Mesenteric fat pad (tissue), 1 donor: ENCODE measurements around the gene DBX2. TPM values are rescaled to one million over a fixed set of nuclear protein-coding genes. Genes with fewer than 3 reads are reported as not detected.
"Not testable (repeated sequence)": the region's sequence is repeated elsewhere in the genome, so short reads cannot be mapped to it uniquely, and the experiment has no call there.

Source experiments
- DNase-seq: peaks from one replicate; pipeline ENCODE4 v3.0.0-alpha.2; 2020; ENCODE audit warnings: low spot score
- total RNA-seq: library from RNA; stranded (reverse); fragmentation: NEBNext Ultra II Directional; extraction: Animal tissue kit (Norgen Biotek cat#: 25700); gene quantifications from one replicate; pipeline ENCODE4 v1.2.1, GENCODE V29; 2021
- donor health status: DM: yes; HTN: yes; CAD: no.

The DBX2 gene
- total RNA-seq, 1 donor from 2014 or later = 0.32 TPM

DNA sequence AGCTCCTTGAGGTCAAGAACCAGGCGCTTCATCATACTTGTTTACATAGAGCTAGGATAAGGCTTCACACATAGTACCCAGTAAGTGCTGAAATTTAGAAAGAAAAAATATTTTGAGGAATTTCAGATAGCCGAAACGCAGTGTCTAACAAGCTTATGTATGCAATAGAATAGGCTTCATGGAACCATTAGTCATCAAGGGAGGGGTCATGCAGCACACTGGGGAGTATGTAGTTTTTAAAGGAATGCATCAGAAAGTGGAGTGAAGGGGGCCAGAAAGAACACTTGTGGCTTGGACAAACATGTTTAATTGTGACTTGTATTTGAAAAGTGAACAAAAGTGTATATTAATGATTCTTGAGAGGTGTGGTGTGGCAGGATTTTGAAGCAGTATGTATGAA lies 38.1 kb downstream of the DBX2 start:
- no peak for DNase-seq

DNA sequence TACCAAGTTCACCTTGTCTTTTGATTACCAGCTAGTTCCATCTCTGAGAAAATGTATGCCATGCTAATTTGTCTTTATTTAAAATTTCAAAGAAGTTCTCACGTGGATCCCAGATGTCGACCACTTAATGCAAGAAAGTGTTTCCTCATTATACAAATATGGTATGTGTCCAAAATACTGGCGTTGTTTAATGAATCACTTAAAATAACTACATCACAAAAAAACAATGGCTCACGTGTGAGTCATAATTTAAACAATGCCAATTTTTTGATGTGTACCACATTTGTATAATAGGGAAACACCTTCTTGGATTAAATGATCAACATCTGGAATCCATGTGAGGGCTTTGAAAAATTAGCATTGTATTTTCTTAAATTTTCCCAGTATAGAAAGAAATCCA lies 40.8 kb downstream of the DBX2 start:
- DNase-seq = no peak

DNA sequence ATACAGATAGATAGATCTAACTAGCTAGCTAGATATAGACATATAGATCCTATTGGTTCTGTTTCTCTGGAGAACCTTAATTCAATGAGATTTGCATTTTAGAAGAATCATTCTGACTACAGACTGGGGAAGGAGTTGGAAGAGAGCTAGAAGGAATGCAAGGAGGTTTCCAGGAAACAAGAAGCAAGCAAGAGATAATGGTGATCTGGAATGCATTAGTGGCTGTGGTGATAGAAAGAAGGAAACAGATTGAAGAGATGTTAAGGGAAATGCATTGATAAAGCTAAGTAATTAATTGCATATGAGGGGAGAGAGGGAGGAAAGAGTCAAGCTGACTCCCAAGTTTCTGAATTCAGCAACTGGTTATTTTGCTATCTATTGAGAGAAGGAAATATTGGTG lies 42.7 kb downstream of the DBX2 start:
- DNase-seq = no peak

DNA sequence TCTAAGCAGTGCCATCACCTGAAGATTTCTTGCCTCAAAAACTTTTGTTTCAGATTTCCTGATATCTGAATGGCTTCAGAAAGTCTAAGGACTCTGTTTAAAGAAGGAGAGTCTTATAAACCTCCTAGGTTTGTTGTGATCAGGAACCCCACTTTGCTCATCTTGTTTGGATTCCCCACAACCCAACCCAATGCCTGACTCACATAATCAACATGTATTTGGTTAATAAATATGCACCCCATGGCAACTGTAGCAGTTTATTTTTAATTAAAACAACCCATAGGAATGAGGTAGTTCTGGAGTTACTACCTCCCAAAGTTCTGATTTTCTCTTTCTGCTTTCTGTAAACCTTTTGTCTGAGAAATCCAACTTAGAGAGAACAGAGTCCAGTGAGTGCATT lies 51.5 kb downstream of the DBX2 start:
- DNase-seq = no peak

DNA sequence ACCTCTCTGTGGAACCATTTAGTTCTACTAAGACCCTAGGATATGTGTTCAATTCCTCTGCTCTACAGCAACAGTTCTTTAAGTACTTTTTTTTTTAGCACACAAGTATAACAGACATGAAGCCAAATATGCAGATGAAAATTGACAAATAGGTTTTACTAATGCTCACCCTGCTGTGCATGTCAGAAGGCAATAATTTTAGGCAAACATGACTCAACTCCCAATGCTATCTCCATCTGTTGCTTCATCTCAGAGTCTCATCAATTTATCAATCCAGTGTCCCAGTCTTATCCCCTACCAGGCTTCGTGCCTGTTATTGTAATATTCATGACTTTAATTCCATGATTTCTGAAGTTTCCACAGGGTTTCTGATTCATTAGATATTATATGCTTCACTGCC lies 57.7 kb downstream of the DBX2 start:
- DNase-seq = no peak

DNA sequence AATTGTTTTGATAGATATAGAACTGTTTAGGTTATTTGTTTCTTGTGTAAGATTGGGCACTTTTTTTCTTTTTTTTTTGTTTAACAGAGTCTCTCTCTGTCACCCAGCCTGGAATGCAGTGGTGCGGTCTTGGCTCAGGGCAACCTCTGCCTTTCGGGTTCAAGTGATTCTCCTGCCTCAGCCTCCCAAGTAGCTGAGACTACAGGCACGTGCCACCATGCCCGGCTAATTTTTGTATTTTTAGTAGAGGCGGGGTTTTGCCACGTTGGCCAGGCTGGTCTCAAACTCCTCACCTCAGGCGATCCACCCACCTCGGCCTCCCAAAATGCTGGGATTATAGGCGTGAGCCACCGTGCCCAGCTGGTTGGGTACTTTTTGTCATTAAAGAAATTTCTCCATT lies 66.0 kb downstream of the DBX2 start:
- DNase-seq = not testable (repeated sequence)

DNA sequence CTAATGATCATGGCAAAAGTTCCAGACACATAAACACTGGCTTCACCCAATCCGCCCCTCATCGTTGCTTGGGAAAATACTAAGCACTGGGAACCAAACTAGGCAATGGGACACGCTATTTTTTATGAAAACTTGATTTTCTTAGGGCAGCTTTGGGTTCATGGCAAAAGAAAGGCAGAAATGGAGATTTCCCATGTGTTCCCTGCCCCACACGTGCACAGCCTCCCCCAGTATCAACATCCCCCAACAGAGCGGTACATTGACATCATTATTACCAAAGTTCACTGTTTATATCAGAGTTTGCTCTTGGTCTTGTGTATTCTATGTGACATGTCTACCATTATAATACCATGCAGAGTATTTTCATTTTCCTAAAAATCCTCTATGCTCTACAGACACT lies 71.0 kb downstream of the DBX2 start:
- DNase-seq = no peak

DNA sequence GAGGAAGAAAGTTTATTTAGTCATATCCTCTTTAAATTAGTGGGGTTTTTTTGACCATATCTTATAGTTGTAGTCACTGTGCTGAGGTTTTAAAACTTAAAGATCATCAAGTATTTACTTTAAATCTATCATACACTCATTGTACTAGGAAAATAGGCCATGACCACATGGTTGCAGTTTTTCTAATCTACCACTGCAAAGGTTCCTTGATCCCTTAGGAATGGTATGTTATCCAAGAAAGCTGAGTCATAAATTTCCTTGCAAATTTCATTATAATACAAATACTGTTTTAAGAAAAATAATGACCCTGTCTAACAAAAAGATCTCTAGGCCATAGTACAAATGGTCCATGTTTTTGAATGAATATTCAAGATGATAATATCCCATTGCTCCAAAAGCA lies 74.7 kb downstream of the DBX2 start:
- no peak for DNase-seq

DNA sequence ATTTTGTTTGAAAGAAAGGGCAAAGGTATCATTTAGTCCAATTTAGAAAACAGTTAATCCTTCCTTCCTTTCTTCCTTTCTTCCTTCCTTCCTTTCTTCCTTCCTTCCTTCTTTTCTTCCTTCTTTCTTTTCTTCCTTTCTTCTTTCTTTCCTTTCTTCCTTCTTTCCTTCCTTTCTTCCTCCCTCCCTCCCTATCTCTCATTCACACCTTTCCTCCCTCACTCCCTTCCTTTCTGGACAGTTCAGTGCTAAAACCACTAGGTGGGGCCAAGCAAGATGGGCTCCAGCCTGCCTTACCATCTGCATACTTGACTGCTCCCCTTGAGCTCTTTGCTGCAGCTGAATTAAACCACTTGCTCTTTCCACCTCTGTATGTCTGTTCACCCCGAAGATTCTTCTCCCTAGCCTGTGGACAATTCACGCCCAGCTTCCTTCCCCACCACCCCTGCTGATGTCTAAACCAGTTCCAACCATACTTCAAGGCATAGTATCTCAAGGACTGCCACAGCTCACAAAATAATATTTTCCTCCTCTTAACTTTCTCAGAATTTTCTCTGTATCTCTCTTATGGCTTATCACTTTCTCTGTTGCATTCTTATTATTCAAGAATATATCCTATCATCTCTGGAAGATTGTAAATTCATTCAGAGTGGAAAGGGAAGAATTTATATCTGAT lies 78.0 kb downstream of the DBX2 start:
- DNase-seq = no peak

DNA sequence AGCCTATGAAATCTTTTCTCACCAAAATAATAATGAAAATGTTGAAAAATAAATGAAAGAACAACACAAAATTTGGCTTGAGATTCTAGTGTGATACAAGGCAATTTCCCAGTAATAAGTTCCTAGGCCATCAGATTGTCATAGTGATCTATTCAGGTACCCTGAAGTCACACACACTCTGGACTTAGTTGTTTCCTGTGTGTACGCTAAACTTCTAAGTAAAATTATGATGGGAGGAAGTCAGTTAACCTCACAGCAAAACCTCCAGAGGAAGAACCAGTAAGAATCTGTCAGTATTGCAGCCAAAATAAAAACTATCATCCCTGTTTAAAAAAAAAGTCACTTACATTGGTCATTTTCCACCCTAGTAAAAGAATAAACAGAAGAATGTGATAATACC lies 81.9 kb downstream of the DBX2 start:
- DNase-seq = no peak

Other genes starting within 250 kb of the DBX2 start
- gene NELL2, start 174.8 kb downstream of the DBX2 start, total RNA-seq = 0.71 TPM
- gene ANO6, start 165.0 kb upstream of the DBX2 start, total RNA-seq = 152 TPM